Keratinocyte (primary cell): ENCODE measurements around the gene WDR6. TPM values are rescaled to one million over a fixed set of nuclear protein-coding genes. Genes with fewer than 3 reads are reported as not detected.

ENCODE experiments used
- DNase-seq: peaks from one replicate; pipeline ENCODE4 v3.0.0-alpha.2; 2011; ENCODE audit warnings: low read depth, missing footprints, low spot score
- FAIRE-seq: peaks from 2 replicates; lab custom pipeline; 2011; peaks lifted over from hg19 to GRCh38; lab: Jason Lieb, UNC
- H2AFZ ChIP-seq: 2 replicates; pipeline ENCODE4 v1.6.0; 2012; ENCODE audit warnings: low read length, control low read depth, inconsistent platforms; ENCODE audit not compliant: control insufficient read depth
- H3K27ac ChIP-seq: 2 replicates; pipeline ENCODE4 v1.5.1; 2011; ENCODE audit warnings: low read length; ENCODE audit not compliant: control insufficient read depth, insufficient read depth
- H3K27me3 ChIP-seq: 3 replicates; pipeline ENCODE4 v1.6.0; 2011; ENCODE audit warnings: low read length; ENCODE audit not compliant: control insufficient read depth, insufficient read depth; ENCODE audit errors: extremely low read depth
- H3K36me3 ChIP-seq, 2 experiments: 2 replicates in 1 of 2; 3 replicates in 1 of 2; pipeline ENCODE4 v1.5.1; 2011; ENCODE audit warnings: low read length in 2 of 2, mild to moderate bottlenecking in 1 of 2; ENCODE audit not compliant: control insufficient read depth in 2 of 2, insufficient read depth in 2 of 2; ENCODE audit errors: extremely low read depth in 1 of 2
- H3K4me1 ChIP-seq: 3 replicates; pipeline ENCODE4 v1.5.1; 2011; ENCODE audit warnings: low read length; ENCODE audit not compliant: control insufficient read depth, insufficient read depth; ENCODE audit errors: extremely low read depth
- H3K4me2 ChIP-seq: 3 replicates; pipeline ENCODE4 v1.6.0; 2011; ENCODE audit warnings: low read depth, low read length; ENCODE audit not compliant: control insufficient read depth, insufficient read depth; ENCODE audit errors: extremely low read depth
- H3K4me3 ChIP-seq, 3 experiments: fragments of 200-600 bp in 1 of 3; sonication (generic) in 1 of 3; 2 replicates in 2 of 3; 3 replicates in 1 of 3; pipeline ENCODE4 v1.5.1; 2011 to 2016; ENCODE audit warnings: low read length in 3 of 3, mild to moderate bottlenecking in 3 of 3, control low read depth in 2 of 3, inconsistent platforms in 1 of 3, low read depth in 1 of 3, mixed read lengths in 1 of 3, mixed run types in 1 of 3, moderate library complexity in 1 of 3; ENCODE audit not compliant: control insufficient read depth in 2 of 3, insufficient read depth in 2 of 3; ENCODE audit errors: extremely low read depth in 1 of 3
- H3K79me2 ChIP-seq: 2 replicates; pipeline ENCODE4 v1.6.0; 2012; ENCODE audit warnings: low read length; ENCODE audit not compliant: control insufficient read depth, insufficient read depth
- H3K9ac ChIP-seq: 3 replicates; pipeline ENCODE4 v1.6.0; 2011; ENCODE audit warnings: low read length; ENCODE audit not compliant: control insufficient read depth, insufficient read depth; ENCODE audit errors: extremely low read depth
- H3K9me1 ChIP-seq: 3 replicates; pipeline ENCODE4 v1.6.0; 2011; ENCODE audit warnings: low read length; ENCODE audit not compliant: control insufficient read depth, insufficient read depth; ENCODE audit errors: extremely low read depth
- H3K9me3 ChIP-seq: 2 replicates; pipeline ENCODE4 v1.5.1; 2012; ENCODE audit warnings: low read depth, low read length; ENCODE audit not compliant: control insufficient read depth
- H4K20me1 ChIP-seq: 3 replicates; pipeline ENCODE4 v1.6.0; 2011; ENCODE audit warnings: low read length; ENCODE audit not compliant: control insufficient read depth, insufficient read depth; ENCODE audit errors: extremely low read depth
- CTCF ChIP-seq, 3 experiments: IDR thresholded peaks in 1 of 3; conservative IDR thresholded peaks in 1 of 3; optimal IDR thresholded peaks in 1 of 3; 2 replicates in 2 of 3; 3 replicates in 1 of 3; pipeline versions ENCODE3 to v1.5.1; 2011; ENCODE audit warnings: low read length in 3 of 3, mild to moderate bottlenecking in 3 of 3, moderate library complexity in 2 of 3, control low read depth in 1 of 3, inconsistent platforms in 1 of 3; ENCODE audit not compliant: insufficient read depth in 2 of 3; ENCODE audit errors: extremely low read depth in 1 of 3
- EZH2 ChIP-seq: IDR thresholded peaks from one replicate; pipeline ENCODE4 v1.6.1; 2012; ENCODE audit warnings: inconsistent platforms, mild to moderate bottlenecking, low read length, moderate library complexity
- dilution Hi-C: fragments of 300-500 bp; cut with MboI; formaldehyde crosslinking; loops from one replicate; pipeline ENCODE4 v1.7.0; 2020; ENCODE audit warnings: low sequenced_read_pairs; ENCODE audit not compliant: extremely low pct_ligation_motif_present
- polyA plus RNA-seq, 5 experiments: library from polyadenylated mRNA; depleted of rRNA in 3 of 5; stranded (reverse) in 3 of 5; stranded (forward) in 1 of 5; unstranded in 1 of 5; fragments of >200 nt; gene quantifications; 1 replicate in 1 of 5; 2 replicates in 3 of 5; 3 replicates in 1 of 5; pipeline versions ENCODE4 v1.2.1 to v1.2.3, GENCODE V29; 2011 to 2012; ENCODE audit warnings: missing spikeins in 2 of 5, low read depth in 1 of 5, low replicate concordance in 1 of 5

WDR6 gene
- polyA plus RNA-seq, 1 donor (not counting 4 experiments of a cell fraction or from before 2014, with no cell fraction given), result 61.5 TPM

DNA sequence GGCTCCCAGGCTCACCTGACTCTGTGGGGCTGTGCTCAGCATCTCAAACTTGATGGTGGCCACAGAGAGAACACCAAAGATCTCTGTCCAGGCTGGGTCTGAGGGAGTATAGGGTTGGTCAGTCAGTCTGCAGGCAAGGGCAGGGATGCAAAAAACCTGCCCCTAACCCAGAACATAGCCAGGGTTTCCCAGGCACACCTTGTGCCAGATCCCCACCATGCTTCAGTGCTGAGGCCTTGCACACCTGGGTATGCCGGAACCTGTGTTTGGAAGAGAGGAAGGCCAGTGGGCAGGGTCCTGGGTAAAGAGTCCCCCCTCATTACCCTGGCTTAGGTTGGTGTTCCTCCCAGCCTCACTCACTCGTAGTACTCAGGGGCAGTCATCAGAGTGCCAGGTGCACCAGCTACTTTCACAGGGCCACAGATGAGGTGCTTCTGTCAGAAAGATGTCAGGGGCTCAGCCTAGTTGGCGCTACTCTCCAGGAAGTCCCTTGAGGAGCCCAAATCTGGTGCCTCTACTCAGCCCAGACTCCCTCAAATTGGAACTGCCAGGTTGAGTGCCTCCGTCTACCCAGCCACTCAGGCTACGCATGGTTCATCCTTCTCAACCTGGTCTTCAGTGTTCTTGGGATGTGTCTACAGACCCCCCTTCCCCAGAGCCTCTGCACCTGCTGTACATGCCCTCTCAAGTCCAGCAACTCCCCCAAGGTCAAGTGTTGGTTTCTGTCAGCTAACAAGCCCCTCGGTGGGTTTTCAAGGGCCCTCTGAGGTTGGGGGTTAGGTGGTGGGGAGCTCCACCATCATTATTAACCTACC lies 9.4 kb downstream of the WDR6 start:
- Histone ChIP-seq H3K4me2 (no peak overlapping the region), H3K79me2 (peaks cover 43% of the 10 kb centered on the region), H2AFZ (no peak overlapping the region), H3K4me3 (no peak overlapping the region), H3K27ac (no peak overlapping the region), H3K9me1 (peaks cover 8% of the 10 kb centered on the region), H3K9me3 (no peaks in the 10 kb centered on the region), H3K9ac (no peak overlapping the region), H3K36me3 (peaks cover 15 to 48% of the 10 kb centered on the region in 2 experiments), H4K20me1 (peaks cover 27% of the 10 kb centered on the region), H3K27me3 (no peaks in the 10 kb centered on the region), H3K4me1 (peaks cover 32% of the 10 kb centered on the region)
- FAIRE-seq (no peak), DNase-seq (no peak)
- dilution Hi-C loops, result no loop called here
- TF ChIP-seq CTCF (optimal IDR thresholded peaks at IDR 0.05 in 1 of 3, IDR thresholded peaks at IDR 0.05 in 1 of 3, conservative IDR thresholded peaks at IDR 0.05 in 1 of 3; ENCODE audit: extremely low read depth in 1 of 3, insufficient read depth in 2 of 3, low read length in 3 of 3) (no peak), EZH2 (no peak)

GRCh38 chr3:49017229-49017970 lies 10.2 kb downstream of the WDR6 start:
- FAIRE-seq (no peak), DNase-seq (no peak)
- TF ChIP-seq EZH2 (no peak), CTCF (optimal IDR thresholded peaks at IDR 0.05 in 1 of 3, IDR thresholded peaks at IDR 0.05 in 1 of 3, conservative IDR thresholded peaks at IDR 0.05 in 1 of 3; ENCODE audit: extremely low read depth in 1 of 3, insufficient read depth in 2 of 3, low read length in 3 of 3) (no peak)
- no peaks in the 10 kb centered on the region for H3K27me3 ChIP-seq
- H3K4me3 ChIP-seq, result peak overlapping the region; percentile 53 to 86 (median 82)
- H4K20me1 ChIP-seq, result peaks cover 24% of the 10 kb centered on the region
- peaks cover 15 to 41% of the 10 kb centered on the region in 2 experiments for H3K36me3 ChIP-seq
- H3K9ac ChIP-seq, result peak overlapping the region; percentile 78
- peaks cover 32% of the 10 kb centered on the region for H3K4me1 ChIP-seq
- H3K4me2 ChIP-seq, result peak overlapping the region; percentile 99
- peaks cover 8% of the 10 kb centered on the region for H3K9me1 ChIP-seq
- peaks cover 37% of the 10 kb centered on the region for H3K79me2 ChIP-seq
- peak overlapping the region; percentile 14 for H3K27ac ChIP-seq
- H2AFZ ChIP-seq, result peak overlapping the region; percentile 79
- dilution Hi-C loops, result no loop called here
- H3K9me3 ChIP-seq, result no peaks in the 10 kb centered on the region
